Stomach (tissue), 9 donors: ENCODE results near the gene TYW5. TPM values are rescaled to one million over a fixed set of nuclear protein-coding genes. Genes with fewer than 3 reads are reported as not detected.

ENCODE experiments used
- DNase-seq, 2 donors: peaks; one replicate each; pipeline versions ENCODE4 v3.0.0 to v3.0.0-alpha.2; 2013 to 2019
- H3K27ac ChIP-seq, 5 donors: fragments of 200-600 bp in 4 of 5; sonication (generic) in 4 of 5; one replicate each; pipeline ENCODE4 v1.5.1; 2013 to 2019; ENCODE audit warnings: mild to moderate bottlenecking in 1 of 5, moderate library complexity in 1 of 5
- H3K27me3 ChIP-seq, 3 donors: fragments of 200-600 bp; sonication (generic); one replicate each; pipeline ENCODE4 v1.5.1; 2017 to 2019; ENCODE audit warnings: mixed run types in 1 of 3
- H3K36me3 ChIP-seq, 4 donors: fragments of 200-600 bp; sonication (generic); 1 replicate in 3 of 4; 2 replicates in 1 of 4; pipeline ENCODE4 v1.5.1; 2016 to 2019
- H3K4me1 ChIP-seq, 4 donors: fragments of 200-600 bp; sonication (generic); one replicate each; pipeline ENCODE4 v1.5.1; 2016 to 2019
- H3K4me3 ChIP-seq, 4 donors: fragments of 200-600 bp; sonication (generic) in 3 of 4; one replicate each; pipeline ENCODE4 v1.5.1; 2016 to 2019; ENCODE audit warnings: mild to moderate bottlenecking in 1 of 4
- H3K9me3 ChIP-seq, 4 donors: fragments of 200-600 bp; sonication (generic); one replicate each; pipeline ENCODE4 v1.5.1; 2016 to 2019
- EP300 ChIP-seq: sonication (generic); formaldehyde crosslinking; IDR thresholded peaks from one replicate; pipeline ENCODE4 v1.6.1; 2017; ENCODE audit warnings: antibody characterized with exemption
- POLR2A ChIP-seq, 4 donors: fragments of 450-650 bp; IDR thresholded peaks; one replicate each; pipeline ENCODE4 v1.6.1; 2016; ENCODE audit warnings: antibody characterized with exemption in 4 of 4, control low read depth in 2 of 4, mild to moderate bottlenecking in 1 of 4, moderate library complexity in 1 of 4
- POLR2AphosphoS5 ChIP-seq, 3 donors: sonication (generic); formaldehyde crosslinking; IDR thresholded peaks; one replicate each; pipeline ENCODE4 v1.6.1; 2016; ENCODE audit warnings: antibody characterized with exemption in 3 of 3
- WGBS, 5 donors: extraction: QIAGEN DNeasy Blood & Tissue Kit in 3 of 5; methylation state at CpG; one replicate each; pipeline versions ENCODE4 v1.1.5 to v1.1.7; 2013 to 2018; 5-methylcytosine and 5-hydroxymethylcytosine counted together
- intact Hi-C: fragments of 100-400 bp; cut with DNase I; formaldehyde crosslinking; loops from one replicate; pipeline ENCODE4 v1.15.1; 2023; ENCODE audit warnings: low total_unique reads
- polyA plus RNA-seq, 3 donors: library from polyadenylated mRNA; stranded (reverse); fragments of 200-250 nt; gene quantifications; one replicate each; pipeline ENCODE4 v1.2.3, GENCODE V29; 2013
- total RNA-seq, 5 donors: library from RNA; depleted of rRNA; stranded (reverse); fragments of >200 nt; gene quantifications; one replicate each; pipeline versions ENCODE4 v1.1.0 to v1.2.3, GENCODE V29; 2014 to 2016
- TF ChIP-seq, protein P1 (sequence below), 7 experiments: fragments of 450-650 bp in 4 of 7; fragments of 200-600 bp in 3 of 7; sonication (generic) in 3 of 7; IDR thresholded peaks; one replicate each; pipeline ENCODE4 v1.5.1; 2016 to 2019; ENCODE audit warnings: antibody characterized with exemption in 7 of 7, control low read depth in 2 of 7, mild to moderate bottlenecking in 1 of 7
- donor health status: healthy with polysubstance abuse.
- donor health status: Bipolar disorder and iron deficiency.
- donor health status: healthy.

The TYW5 gene
- total and polyA plus RNA-seq, 8 donors, result 1.2 to 25.3 (median 3.8) TPM

DNA sequence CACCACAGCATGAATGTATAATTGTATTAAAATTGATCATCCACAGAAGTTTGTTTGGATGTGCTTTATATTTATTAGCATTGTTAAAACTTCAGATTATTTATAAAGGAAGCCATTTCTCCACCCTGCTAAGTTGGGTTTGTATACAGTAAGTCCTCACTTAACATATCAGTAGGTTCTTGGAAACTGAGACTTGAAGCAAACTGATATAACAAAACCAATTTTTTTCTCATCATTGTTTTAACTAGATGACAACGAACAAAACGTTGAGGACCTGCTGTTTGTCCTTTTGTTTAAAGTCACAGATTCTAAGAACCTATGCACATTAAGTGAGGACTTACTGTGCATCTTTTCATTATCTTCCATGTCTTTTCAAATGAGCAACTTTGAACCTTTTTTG lies 27.1 kb downstream of the TYW5 start:
- H3K27ac ChIP-seq, result no peak overlapping the region
- H3K4me3 ChIP-seq, result no peak overlapping the region
- WGBS, 5 donors, result 13 to 68% (median 34%) methylated on average over 2 of the region's 2 CpGs
- intact Hi-C loops, result no loop called here
- no peaks in the 10 kb centered on the region for H3K27me3 ChIP-seq
- TF ChIP-seq, protein P1, sequence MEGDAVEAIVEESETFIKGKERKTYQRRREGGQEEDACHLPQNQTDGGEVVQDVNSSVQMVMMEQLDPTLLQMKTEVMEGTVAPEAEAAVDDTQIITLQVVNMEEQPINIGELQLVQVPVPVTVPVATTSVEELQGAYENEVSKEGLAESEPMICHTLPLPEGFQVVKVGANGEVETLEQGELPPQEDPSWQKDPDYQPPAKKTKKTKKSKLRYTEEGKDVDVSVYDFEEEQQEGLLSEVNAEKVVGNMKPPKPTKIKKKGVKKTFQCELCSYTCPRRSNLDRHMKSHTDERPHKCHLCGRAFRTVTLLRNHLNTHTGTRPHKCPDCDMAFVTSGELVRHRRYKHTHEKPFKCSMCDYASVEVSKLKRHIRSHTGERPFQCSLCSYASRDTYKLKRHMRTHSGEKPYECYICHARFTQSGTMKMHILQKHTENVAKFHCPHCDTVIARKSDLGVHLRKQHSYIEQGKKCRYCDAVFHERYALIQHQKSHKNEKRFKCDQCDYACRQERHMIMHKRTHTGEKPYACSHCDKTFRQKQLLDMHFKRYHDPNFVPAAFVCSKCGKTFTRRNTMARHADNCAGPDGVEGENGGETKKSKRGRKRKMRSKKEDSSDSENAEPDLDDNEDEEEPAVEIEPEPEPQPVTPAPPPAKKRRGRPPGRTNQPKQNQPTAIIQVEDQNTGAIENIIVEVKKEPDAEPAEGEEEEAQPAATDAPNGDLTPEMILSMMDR (IDR thresholded peaks at IDR 0.05), result no peak
- TF ChIP-seq POLR2A (IDR thresholded peaks at IDR 0.05), result no peak
- no peak for TF ChIP-seq EP300
- TF ChIP-seq POLR2AphosphoS5 (IDR thresholded peaks at IDR 0.05), result no peak
- no peaks in the 10 kb centered on the region for H3K9me3 ChIP-seq
- no peak for DNase-seq
- no peaks in the 10 kb centered on the region for H3K4me1 ChIP-seq
- peaks cover 11 to 41% (median 37%) of the 10 kb centered on the region in 4 donors for H3K36me3 ChIP-seq

DNA sequence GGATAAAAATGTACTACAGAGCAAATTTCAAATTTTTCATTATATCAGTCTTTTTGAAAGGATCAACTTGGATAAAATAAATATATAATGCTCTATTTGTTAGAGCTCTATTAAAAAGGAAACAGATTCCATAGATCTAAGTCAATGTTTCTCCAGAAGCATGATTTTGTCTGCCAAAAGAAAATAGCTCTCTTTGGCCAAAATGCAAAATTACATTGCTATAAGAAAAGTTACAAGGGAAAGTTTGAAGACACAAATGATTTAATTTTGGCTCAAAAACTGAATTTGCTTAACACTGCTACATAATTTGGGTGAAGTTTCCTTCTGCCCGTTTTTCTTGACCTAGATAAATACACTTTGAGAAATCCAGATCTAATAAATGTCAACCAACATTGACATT lies 28.5 kb downstream of the TYW5 start:
- H3K36me3 ChIP-seq, result peaks cover 0 to 29% (median 27%) of the 10 kb centered on the region in 4 donors
- DNase-seq, result no peak
- no peak for TF ChIP-seq POLR2A (IDR thresholded peaks at IDR 0.05)
- no peak for TF ChIP-seq EP300
- TF ChIP-seq, protein P1 (IDR thresholded peaks at IDR 0.05), result no peak
- no peak for TF ChIP-seq POLR2AphosphoS5 (IDR thresholded peaks at IDR 0.05)
- WGBS, 5 donors, result 24 to 50% (median 31%) methylated on average over 1 of the region's 1 CpG
- intact Hi-C loops, result no loop called here
- H3K9me3 ChIP-seq, result no peaks in the 10 kb centered on the region
- no peaks in the 10 kb centered on the region for H3K4me1 ChIP-seq
- H3K27me3 ChIP-seq, result no peaks in the 10 kb centered on the region
- no peak overlapping the region for H3K4me3 ChIP-seq
- no peak overlapping the region for H3K27ac ChIP-seq

DNA sequence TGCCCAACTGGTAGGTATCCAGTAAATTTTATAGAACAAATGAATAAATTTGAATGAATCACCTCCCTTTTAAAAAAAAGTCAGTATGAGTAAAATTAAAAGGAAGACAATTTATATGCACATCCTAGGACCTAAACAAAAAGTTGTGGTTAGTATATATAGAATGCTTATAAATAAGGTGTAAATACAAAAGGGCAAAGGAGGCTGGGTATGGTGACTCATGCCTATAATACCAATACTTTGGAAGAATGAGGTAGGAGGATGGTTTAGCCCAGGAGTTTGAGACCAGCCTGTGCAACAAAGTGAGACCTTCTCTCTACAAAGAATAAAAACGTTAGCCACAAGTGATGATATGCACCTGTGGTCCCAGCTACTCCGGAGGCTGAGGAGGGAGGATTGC lies 31.4 kb downstream of the TYW5 start:
- H3K4me3 ChIP-seq, result no peak overlapping the region
- H3K27ac ChIP-seq, result no peak overlapping the region
- TF ChIP-seq POLR2AphosphoS5 (IDR thresholded peaks at IDR 0.05) (no peak), POLR2A (IDR thresholded peaks at IDR 0.05) (no peak), EP300 (no peak)
- TF ChIP-seq, protein P1 (IDR thresholded peaks at IDR 0.05), result no peak
- no peaks in the 10 kb centered on the region for H3K9me3 ChIP-seq
- H3K4me1 ChIP-seq, result no peaks in the 10 kb centered on the region
- intact Hi-C loops, result no loop called here
- 67 to 81% (median 72%) methylated on average over 2 of the region's 2 CpGs for WGBS, 5 donors
- no peak for DNase-seq
- H3K36me3 ChIP-seq, result peaks cover 1 to 20% (median 15%) of the 10 kb centered on the region in 4 donors
- H3K27me3 ChIP-seq, result no peaks in the 10 kb centered on the region

DNA sequence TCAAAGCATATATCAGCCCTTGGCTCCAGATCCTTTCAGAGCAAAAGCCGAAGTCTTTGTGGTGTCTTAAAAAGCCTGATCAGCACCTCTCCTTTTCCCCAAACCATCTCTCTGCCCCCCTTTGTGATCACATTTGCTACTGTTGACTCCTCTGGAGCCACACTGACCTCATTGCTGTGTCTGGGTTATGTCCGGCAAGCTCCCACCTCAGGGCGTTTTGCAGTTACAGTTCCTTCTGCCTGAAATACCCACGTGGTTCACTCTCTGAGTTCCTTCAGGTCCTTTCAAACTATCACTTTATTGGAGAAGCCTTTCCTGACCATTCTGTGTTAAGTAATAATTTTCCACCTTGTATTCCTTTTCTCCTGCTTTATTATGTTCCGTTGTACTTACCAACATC lies 32.4 kb downstream of the TYW5 start:
- intact Hi-C loops, result no loop called here
- Histone ChIP-seq H3K27ac (no peak overlapping the region), H3K27me3 (no peaks in the 10 kb centered on the region), H3K36me3 (peaks cover 8 to 31% (median 24%) of the 10 kb centered on the region in 4 donors), H3K9me3 (no peaks in the 10 kb centered on the region), H3K4me3 (no peak overlapping the region), H3K4me1 (no peaks in the 10 kb centered on the region)
- 58 to 76% (median 75%) methylated on average over 5 of the region's 5 CpGs for WGBS, 5 donors
- no peak for DNase-seq
- TF ChIP-seq POLR2A (IDR thresholded peaks at IDR 0.05) (no peak), EP300 (no peak), POLR2AphosphoS5 (IDR thresholded peaks at IDR 0.05) (no peak)
- TF ChIP-seq, protein P1 (IDR thresholded peaks at IDR 0.05), result no peak
